ENCODE data around the gene SIGLEC5.
A peak's percentile ranks its signal among the peaks of the same experiment; 100 is the strongest.

SIGLEC5 gene

DNA sequence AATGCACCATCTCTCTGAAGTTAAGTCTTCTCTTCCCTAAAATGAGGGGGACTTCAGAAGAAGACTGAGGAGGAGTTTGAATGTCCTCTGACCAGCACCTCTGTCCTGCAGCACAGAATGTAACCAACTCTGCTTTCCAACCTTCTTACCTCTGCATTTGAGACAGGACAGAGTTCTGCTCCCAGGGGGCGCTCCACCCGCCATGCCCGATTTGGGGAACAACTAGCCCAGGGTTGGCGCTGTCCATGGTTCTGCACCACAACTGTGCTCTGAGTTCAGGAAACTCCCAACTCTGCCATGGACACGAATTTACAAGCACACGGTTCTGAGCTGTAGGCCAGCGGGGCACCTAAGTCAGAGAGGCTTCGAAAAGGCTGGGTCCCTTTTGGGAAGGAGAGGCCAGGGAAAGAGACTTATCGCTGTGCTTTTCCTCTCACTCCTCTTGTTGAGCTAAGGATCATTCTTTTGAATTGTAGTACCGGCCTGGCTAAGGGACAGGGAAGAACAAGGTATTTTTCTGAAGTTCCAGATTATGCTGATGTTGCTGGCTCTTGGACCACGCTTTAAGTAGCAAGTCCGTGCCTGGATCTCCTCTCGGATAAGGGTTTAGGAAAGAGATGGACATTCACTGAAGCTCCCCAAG lies 22.2 kb downstream of the SIGLEC5 start:
- H3K27me3 Mint-ChIP-seq (ENCODE audit: low read depth): no peaks in the 10 kb centered on the region
- H3K27ac Mint-ChIP-seq: no peak overlapping the region
- peaks cover 1% of the 10 kb centered on the region for H3K36me3 Mint-ChIP-seq (ENCODE audit: low read depth)
- peaks cover 15% of the 10 kb centered on the region for H3K4me1 Mint-ChIP-seq (ENCODE audit: low read depth)
- no peak overlapping the region for H3K4me3 Mint-ChIP-seq
- DNase-seq (ENCODE audit: low spot score): peak; percentile 68
- peaks cover 6% of the 10 kb centered on the region for H3K9me3 Mint-ChIP-seq

DNA sequence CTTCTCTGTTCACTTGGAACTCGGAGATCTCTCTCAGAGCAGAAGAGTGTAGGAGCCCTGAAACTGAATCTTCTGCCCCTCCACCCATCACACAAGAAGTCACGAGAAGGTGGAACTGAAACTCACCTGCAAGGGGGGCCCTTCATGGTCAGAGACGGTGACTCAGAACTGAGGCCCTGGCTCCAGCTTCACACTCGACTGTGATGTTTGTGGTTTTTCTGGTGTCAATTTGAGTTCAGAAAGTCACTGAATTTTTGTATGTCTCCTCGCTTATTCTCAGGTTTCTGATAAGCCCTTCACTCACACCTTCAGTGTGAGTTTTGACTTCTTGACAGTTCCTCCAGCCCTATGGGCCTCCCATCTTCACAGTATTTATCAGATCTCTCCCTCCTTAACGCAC lies 23.1 kb downstream of the SIGLEC5 start:
- H3K27me3 Mint-ChIP-seq (ENCODE audit: low read depth): peaks cover 4% of the 10 kb centered on the region
- H3K9me3 Mint-ChIP-seq: no peaks in the 10 kb centered on the region
- peaks cover 15% of the 10 kb centered on the region for H3K4me1 Mint-ChIP-seq (ENCODE audit: low read depth)
- peak overlapping the region; percentile 11 for H3K27ac Mint-ChIP-seq
- peaks cover 1% of the 10 kb centered on the region for H3K36me3 Mint-ChIP-seq (ENCODE audit: low read depth)
- peak; percentile 42 for DNase-seq (ENCODE audit: low spot score)
- H3K4me3 Mint-ChIP-seq: peak overlapping the region; percentile 41

DNA sequence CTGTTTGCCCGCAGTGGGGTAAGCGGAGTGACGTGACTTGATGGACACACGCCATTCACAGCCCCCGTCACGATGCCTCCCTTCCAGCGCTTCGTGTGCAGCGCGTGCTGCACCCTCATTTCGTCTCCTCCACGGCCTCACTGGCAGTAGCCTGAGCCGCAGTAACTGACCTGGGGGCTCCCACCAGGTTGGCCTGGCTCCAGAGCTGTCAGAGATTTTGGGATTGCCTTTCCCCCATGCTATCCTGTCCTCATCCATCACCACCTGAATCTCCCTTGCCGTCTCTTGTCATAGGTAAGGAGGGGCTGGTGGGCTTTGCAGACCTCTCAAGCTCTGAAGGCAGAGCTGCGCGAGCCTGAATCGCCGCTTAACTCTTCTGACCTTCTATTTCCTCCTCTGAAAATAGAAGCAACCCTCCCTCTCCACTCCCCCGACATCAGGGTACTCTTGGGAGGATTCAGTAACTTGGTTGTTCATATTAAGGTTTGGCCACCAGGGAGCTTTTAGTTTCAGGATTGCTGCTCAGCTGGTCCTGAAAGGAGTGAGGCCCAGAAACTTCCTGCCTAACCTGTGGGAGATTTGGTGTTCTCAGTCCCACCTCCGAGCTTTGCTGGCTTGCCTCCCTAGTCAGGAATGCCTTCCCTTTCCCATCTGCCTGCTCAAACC lies 27.9 kb downstream of the SIGLEC5 start:
- DNase-seq (ENCODE audit: low spot score): no peak
- Mint-ChIP-seq H3K27me3 (ENCODE audit: low read depth) (peaks cover 20% of the 10 kb centered on the region), H3K27ac (no peak overlapping the region), H3K36me3 (ENCODE audit: low read depth) (peaks cover 1% of the 10 kb centered on the region), H3K4me1 (ENCODE audit: low read depth) (peaks cover 11% of the 10 kb centered on the region), H3K9me3 (no peaks in the 10 kb centered on the region), H3K4me3 (no peak overlapping the region)

DNA sequence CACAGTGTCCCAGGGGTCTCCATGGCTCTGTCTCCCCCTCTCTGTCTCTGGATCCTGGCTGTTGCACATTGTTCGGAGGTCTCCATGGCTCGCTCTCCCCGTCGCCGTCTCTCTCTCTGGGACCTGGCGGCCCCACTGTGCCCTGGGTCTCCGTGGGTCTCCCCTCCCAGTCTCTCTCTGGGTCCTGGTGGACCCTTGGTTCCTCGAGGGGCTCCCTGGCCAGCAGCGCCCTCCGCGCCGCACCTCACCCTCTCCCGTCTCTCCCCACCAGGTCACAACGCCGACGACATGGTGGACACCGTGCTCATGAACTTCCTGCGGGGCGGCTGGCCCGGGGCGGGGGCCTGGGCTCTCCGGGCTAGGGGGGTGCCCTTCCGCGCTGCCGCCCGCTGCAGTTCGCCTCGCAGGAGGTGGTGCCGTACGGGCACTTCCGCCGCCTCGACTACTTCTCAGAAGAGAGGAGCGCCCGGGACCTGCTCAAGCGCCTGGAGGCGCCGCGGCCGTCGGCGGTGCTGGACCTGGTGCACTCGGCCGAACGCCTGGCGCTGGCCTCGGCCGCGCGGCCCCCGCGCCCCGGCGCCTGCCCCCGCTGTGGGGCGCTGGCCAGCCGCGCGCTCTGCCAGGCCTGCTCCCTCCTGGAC lies 29.1 kb downstream of the SIGLEC5 start:
- no peak for DNase-seq (ENCODE audit: low spot score)
- no peaks in the 10 kb centered on the region for H3K9me3 Mint-ChIP-seq
- no peaks in the 10 kb centered on the region for H3K4me1 Mint-ChIP-seq (ENCODE audit: low read depth)
- H3K4me3 Mint-ChIP-seq: no peak overlapping the region
- H3K27ac Mint-ChIP-seq: no peak overlapping the region
- peaks cover 1% of the 10 kb centered on the region for H3K36me3 Mint-ChIP-seq (ENCODE audit: low read depth)
- H3K27me3 Mint-ChIP-seq (ENCODE audit: low read depth): peaks cover 20% of the 10 kb centered on the region

DNA sequence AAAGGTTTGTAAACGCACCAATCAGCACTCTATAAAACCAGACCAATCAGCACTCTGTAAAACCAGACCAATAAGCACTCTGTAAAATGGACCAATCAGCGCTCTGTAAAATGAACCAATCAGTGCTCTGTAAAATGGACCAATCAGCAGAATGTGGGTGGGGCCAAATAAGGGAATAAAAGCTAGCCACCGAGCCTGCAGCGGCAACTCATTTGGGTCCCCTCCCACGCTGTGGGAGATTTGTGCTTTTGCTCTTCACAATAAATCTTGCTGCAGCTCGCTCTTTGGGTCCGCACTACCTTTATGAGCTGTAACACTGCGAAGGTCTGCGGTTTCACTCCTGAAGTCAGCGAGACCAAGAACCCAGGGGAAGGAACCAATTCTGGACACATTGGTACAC lies 31.1 kb downstream of the SIGLEC5 start:
- Mint-ChIP-seq H3K27me3 (ENCODE audit: low read depth) (peaks cover 20% of the 10 kb centered on the region), H3K36me3 (ENCODE audit: low read depth) (peaks cover 3% of the 10 kb centered on the region), H3K9me3 (no peaks in the 10 kb centered on the region), H3K4me3 (no peak overlapping the region), H3K27ac (no peak overlapping the region), H3K4me1 (ENCODE audit: low read depth) (peaks cover 7% of the 10 kb centered on the region)
- DNase-seq (ENCODE audit: low spot score): no peak

DNA sequence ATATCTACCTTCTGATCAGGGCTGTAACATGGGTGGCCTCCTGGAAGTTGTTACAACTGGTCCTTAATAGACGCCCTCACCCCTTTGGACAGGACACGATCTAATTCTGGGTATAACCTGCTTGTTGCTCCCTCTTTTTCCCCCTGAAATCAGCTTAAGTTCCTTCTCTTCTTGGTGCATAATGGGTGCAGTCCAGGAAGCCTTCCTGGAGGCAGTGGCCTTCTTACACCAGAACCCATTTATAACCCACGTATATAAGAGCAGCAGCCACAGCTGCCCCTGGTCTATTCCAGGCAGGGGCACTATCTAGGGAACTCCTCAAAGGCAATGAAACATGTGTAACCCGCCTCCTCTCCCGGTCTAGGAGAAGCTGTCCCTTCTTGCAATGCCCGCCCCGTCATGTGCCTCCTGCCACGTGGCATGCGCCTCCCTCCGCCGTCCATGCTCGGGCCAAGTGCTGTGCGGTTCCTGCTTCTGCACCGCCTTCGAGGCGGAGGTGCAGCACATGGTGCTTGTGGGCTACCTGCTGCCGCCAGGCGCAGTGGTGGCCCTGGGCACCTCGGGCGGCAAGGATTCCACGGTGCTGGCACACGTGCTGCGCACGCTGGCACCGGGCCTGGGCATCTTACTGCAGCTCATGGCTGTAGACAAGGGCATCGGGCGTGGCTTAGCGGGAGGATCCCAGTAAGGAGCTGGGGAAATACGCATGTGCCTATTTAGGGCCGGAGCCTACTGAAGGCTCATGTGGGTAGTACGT lies 31.9 kb downstream of the SIGLEC5 start:
- H3K4me1 Mint-ChIP-seq (ENCODE audit: low read depth): peaks cover 11% of the 10 kb centered on the region
- peaks cover 3% of the 10 kb centered on the region for H3K36me3 Mint-ChIP-seq (ENCODE audit: low read depth)
- no peaks in the 10 kb centered on the region for H3K9me3 Mint-ChIP-seq
- peaks cover 20% of the 10 kb centered on the region for H3K27me3 Mint-ChIP-seq (ENCODE audit: low read depth)
- H3K27ac Mint-ChIP-seq: no peak overlapping the region
- no peak for DNase-seq (ENCODE audit: low spot score)
- H3K4me3 Mint-ChIP-seq: no peak overlapping the region

DNA sequence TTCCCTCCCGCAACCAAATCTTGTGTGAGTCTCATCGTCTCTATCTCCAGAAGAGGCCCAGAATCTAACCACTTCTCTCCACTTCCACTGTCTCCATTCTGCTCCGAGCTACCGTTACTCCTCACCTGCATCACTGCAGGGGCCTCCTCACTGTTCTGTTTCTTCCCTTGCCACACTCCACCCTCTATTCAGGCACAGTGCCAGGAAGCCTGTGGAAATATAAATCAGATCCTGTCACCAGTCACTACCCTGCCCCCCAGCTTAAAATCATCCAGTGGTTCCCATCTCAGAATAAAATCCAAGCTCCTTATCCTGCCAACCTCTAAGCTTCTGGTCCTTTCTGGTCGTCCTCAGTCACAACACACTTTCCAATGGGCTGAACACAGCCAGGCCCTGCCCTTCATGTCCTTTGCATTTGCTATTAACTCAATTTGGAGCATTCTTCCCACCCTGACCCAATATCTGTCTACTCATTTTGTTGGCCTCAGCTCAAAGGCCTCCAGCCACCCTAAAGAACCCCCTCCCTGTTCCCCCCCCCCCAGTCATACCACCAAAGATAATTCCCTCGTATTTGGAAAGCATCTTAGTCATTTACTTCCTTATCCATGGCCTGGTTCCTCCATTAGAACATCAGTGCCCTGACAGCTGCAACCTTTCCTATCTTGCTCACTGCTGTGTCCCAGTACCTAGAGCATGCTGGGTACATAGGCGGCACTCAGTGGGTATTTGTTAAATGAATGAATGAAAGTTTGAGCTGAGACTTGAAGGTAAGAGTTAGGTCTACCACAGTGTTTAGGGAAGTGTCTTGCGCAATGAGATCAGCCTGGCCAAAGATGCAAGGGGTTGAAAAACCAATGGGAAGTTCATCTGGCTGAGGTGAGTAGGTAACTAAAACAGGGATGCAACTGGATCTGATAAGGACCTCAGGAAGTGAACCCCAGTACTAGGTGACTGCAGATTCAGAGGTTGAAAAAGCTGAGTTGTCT lies 34.7 kb downstream of the SIGLEC5 start:
- Mint-ChIP-seq H3K9me3 (no peaks in the 10 kb centered on the region), H3K27ac (peak overlapping the region; percentile 38), H3K27me3 (ENCODE audit: low read depth) (peaks cover 9% of the 10 kb centered on the region), H3K4me1 (ENCODE audit: low read depth) (peaks cover 15% of the 10 kb centered on the region), H3K36me3 (ENCODE audit: low read depth) (peaks cover 4% of the 10 kb centered on the region), H3K4me3 (peak overlapping the region; percentile 91)
- DNase-seq (ENCODE audit: low spot score): no peak

DNA sequence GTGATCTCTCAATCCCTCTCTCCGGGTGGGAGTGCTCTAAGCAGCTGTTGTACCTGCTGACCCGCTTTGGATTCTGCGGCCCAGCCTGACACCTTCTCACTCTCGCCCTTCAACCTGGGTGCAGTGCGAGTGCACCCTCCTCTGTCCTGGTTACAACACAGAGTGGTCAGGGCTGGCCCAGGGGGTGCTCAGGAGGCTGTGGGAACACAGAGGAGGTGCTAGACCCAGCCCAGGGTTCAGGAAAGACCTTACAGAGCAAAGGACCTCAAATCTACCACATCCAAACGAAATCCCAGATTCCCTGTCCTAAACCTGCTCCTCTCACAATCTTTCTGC lies 35.5 kb downstream of the SIGLEC5 start:
- Mint-ChIP-seq H3K4me3 (peak overlapping the region; percentile 91), H3K27me3 (ENCODE audit: low read depth) (peaks cover 2% of the 10 kb centered on the region), H3K9me3 (peaks cover 2% of the 10 kb centered on the region), H3K4me1 (ENCODE audit: low read depth) (peaks cover 15% of the 10 kb centered on the region), H3K36me3 (ENCODE audit: low read depth) (peaks cover 7% of the 10 kb centered on the region), H3K27ac (peak overlapping the region; percentile 85)
- no peak for DNase-seq (ENCODE audit: low spot score)

DNA sequence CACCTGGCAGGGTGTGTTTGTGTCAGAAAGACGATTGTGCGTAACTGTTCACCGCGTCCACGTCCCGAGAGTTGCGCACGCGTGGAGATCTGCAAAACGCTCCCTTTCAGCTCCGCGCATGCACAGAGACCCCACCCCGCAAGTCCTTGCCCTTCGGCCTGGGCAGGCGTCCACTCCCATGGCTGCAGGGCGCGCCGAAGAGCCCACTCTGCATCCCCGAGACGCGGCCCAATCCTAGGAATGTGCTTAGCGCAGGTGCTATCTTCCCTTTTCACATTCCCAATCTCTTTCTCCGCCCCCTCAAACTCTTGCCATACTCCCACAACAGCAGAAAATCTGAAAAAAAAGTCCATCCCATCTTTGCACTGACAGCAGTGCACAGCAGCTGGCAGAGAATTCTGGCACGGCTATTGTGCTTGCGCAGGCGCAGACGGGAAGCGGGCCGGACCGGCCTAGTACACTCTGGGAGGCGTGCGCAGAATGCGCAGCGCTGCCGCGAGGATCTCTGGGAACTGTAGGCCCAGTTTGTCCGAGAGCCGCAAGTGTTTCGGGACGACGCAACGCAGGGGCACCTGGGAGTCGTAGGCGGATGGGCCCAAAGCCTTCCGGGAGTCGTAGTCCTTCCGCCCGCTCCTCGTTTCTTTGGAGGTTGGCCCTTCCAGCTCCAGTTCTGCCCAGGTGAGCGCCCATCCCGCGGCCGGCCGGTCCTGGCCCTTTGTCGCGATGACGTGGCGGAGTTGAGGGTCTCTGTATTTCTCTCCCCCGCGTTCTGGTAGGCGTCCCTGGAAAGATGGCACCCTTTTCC lies 36.0 kb downstream of the SIGLEC5 start:
- DNase-seq (ENCODE audit: low spot score): peak; percentile 97
- H3K36me3 Mint-ChIP-seq (ENCODE audit: low read depth): peaks cover 10% of the 10 kb centered on the region
- H3K27ac Mint-ChIP-seq: peak overlapping the region; percentile 85
- peak overlapping the region; percentile 91 for H3K4me3 Mint-ChIP-seq
- peaks cover 6% of the 10 kb centered on the region for H3K9me3 Mint-ChIP-seq
- H3K27me3 Mint-ChIP-seq (ENCODE audit: low read depth): no peaks in the 10 kb centered on the region
- peaks cover 15% of the 10 kb centered on the region for H3K4me1 Mint-ChIP-seq (ENCODE audit: low read depth)

DNA sequence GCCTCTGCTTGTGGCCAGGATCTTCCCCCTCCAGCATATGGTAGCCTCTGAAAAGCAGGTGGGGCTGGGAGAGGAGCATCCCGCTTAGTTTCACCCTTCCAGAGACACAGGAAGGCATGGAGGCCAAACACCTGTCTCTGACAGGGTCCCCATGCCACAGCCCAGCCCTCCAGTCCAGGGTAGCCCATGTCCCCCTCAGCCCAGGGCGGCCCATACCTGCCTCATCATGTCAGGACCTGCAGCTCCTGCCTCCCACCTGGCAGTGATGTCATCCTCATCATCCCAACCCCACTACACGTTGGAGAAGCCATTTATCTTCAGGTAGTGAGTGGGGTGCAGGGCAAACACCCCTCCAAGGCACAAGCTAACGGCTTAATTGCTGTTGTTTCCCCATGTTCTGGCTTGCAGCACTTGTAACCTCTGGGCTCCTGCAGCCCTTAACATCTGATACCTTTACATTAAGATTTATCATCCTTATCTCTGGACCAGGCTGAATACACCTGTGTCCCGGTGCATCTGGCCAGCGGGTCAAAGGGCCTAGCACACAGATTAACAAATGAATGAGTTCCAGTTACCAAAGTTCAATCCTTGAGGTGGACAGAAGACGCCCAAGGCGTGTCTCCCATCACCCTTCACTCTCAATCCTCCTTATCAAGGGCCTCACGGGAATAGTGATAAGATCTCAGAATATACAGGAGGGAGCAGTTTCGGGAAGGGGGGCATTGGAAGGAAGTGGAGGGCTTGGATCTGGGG lies 36.9 kb downstream of the SIGLEC5 start:
- Mint-ChIP-seq H3K36me3 (ENCODE audit: low read depth) (peaks cover 10% of the 10 kb centered on the region), H3K4me1 (ENCODE audit: low read depth) (peaks cover 15% of the 10 kb centered on the region), H3K27ac (no peak overlapping the region), H3K27me3 (ENCODE audit: low read depth) (no peaks in the 10 kb centered on the region), H3K4me3 (peak overlapping the region; percentile 91), H3K9me3 (peaks cover 10% of the 10 kb centered on the region)
- DNase-seq (ENCODE audit: low spot score): no peak

DNA sequence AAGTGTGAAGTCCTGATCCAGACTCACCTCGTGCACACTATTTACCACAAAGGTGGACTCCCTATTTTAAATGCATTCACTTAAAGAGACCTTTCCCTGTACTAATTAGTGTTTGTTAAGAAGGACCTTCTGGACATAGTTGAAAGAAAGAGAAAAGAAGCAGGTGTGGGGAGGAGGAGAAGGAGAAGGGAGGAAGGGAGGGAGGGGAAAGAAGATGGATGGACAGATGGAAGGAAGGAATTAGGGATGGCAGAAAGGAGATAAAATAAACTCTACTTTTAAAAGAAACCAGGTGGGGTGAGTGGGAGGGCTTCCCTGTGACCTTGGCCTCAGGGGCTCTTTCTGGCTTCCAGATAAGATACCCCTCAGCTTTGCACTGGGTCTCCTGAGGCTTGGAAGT lies 37.7 kb downstream of the SIGLEC5 start:
- DNase-seq (ENCODE audit: low spot score): no peak
- peak overlapping the region; percentile 39 for H3K4me3 Mint-ChIP-seq
- H3K27ac Mint-ChIP-seq: no peak overlapping the region
- peaks cover 18% of the 10 kb centered on the region for H3K9me3 Mint-ChIP-seq
- peaks cover 17% of the 10 kb centered on the region for H3K36me3 Mint-ChIP-seq (ENCODE audit: low read depth)
- no peaks in the 10 kb centered on the region for H3K27me3 Mint-ChIP-seq (ENCODE audit: low read depth)
- peaks cover 15% of the 10 kb centered on the region for H3K4me1 Mint-ChIP-seq (ENCODE audit: low read depth)

DNA sequence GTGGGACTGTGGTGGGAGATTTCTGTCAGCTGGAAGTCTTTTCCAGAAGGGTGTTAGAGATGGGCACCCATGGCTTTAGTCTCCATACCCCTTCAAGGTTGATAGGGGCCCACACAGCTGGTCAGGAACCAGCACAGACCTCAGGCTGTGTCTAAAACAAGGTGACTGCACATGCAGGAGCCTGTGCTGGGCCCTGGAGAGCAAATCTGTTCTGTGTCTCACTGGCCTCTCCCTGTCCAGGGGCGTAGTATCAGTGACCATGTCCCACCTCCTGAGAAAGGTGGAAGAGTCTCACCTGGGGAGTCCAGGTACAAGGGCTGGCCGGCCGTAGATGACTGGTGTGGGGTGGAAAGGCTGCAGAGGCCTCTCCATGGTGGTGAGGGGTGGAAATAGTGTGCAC lies 39.8 kb downstream of the SIGLEC5 start:
- Mint-ChIP-seq H3K36me3 (ENCODE audit: low read depth) (peaks cover 38% of the 10 kb centered on the region), H3K4me3 (no peak overlapping the region), H3K27me3 (ENCODE audit: low read depth) (no peaks in the 10 kb centered on the region), H3K9me3 (peaks cover 39% of the 10 kb centered on the region), H3K4me1 (ENCODE audit: low read depth) (peaks cover 15% of the 10 kb centered on the region), H3K27ac (no peak overlapping the region)
- DNase-seq (ENCODE audit: low spot score): no peak
